HG03571 (cell line): ENCODE results near the gene NME3.
"Not testable (repeated sequence)": the region's sequence is repeated elsewhere in the genome, so short reads cannot be mapped to it uniquely, and the experiment has no call there.

Source experiments
- ATAC-seq: cut with Tn5 transposase; IDR thresholded peaks from one replicate; pipeline ENCODE4 v1.9.1; 2021; ENCODE audit not compliant: unreplicated experiment

Gene NME3

DNA sequence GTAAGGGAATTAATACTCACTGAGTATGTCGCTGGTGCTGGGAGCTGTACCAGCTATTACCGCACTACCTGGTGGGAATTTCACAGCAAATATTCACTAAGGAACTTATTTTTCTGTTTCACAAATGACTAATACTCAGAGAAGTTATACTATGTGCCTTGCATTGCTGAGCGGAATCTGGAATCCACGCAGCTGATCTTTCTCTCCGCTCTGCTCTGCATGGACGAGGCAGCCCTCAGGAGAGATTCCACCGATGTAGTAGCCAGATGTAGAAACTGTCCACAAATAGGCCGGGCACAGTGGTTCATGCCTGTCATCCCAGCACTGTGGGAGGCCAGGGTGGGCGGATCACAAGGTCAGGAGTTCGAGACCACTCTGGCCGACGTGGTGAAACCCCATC, 17.1 kb downstream of the NME3 start:
- no peak for ATAC-seq

DNA sequence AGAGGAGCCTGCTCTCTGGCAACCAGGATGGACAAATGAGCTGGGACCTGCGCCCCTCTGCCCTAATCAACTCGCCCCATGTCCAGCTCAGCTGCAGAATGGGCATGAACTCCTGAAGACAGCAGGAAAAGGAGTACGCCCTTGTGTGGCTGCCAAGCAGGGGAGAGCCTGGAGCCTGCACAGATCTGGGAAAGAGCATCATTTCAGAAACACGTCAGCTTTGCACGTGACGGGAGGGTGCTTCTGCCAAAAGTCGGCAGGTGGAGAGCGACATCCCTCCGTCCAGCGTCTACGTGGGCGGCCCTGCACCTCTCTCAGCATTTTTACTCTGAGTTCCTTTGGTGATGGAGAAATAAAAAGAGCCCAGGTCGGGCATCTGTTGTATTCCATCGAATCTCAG, 18.5 kb downstream of the NME3 start:
- no peak for ATAC-seq

DNA sequence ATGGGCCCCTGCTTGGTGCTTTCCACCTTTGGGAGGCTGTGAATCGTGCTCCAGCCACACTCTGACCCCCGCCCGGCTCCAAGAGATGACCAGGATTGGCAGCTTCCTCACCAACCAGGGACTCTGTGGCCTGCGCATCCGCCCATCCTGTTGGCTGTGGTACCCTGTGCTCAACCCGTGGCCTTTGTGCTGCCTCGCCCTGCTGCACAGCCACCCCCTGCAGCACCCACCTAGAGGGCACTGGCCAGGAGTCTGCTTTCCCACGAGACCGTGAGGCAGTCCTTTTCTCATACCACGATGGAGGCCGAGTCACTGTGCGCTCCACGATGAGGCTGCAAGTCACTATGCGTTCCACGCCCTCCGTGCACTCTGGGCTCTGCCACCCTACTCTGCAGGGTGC, 19.4 kb downstream of the NME3 start:
- no peak for ATAC-seq

DNA sequence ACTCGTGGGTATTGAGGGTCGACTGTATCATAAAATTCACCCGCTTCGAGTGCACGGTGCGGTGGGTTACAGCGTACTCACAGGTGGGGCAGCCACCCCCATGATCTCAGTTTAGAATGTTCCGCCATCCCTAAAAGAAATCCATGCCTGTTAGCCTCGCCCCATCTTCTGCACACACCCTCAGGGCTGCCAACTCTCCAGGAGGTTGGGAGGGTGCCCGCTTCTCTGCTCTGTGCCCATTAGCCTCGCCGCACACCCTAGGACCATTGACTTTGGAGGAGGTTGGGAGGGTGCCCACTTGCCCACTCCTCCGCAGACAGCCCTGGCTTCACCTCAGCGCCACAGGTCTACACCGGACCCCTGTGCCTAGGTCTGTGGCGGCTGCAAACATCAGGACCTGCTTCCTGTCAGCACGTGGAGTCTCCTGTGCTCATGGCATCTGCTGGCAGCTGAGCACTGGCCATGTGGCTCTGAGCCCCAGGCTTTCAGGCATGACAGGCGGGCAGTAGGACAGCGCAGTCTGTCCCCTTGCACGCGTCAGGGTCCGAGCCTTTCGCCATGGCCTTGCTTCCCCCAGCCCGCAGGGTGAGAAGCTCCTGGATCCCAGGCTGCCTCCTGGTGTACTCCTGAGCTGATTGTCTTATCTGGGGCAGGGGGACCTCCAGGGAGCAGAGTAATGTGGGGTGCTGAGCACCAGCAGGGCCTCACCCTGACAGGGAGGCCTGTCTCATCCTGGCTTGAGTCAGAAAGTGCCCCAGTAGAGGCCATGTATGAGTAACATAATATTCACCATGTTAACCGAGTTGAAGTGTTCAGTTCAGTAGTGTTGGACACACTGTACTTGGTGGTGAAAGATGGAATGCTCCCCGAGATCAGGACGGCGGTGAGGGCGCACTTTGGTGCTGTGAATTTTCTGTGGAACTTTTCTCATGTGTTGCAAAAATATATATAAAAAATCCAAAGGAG, 21.9 kb downstream of the NME3 start:
- ATAC-seq, result no peak

DNA sequence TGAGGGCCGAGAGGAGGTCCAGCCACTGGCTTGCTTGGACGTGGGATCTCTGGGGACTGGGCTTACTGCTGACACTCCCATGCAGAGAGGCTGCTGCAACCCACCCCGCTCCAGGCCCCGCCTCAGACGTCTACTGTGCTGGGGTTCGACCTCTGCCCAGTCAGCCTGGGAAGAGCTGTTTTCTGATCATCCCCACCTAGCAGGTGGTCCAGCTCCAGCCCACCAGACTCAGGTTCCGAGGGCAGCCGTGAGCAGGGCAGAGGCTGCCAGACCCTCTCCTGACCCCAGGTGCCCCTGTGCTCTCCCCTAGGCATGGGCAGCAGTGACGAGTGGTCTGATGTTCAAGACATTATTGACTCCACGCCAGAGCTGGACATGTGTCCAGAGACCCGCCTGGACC, 23.4 kb downstream of the NME3 start:
- ATAC-seq, result no peak

DNA sequence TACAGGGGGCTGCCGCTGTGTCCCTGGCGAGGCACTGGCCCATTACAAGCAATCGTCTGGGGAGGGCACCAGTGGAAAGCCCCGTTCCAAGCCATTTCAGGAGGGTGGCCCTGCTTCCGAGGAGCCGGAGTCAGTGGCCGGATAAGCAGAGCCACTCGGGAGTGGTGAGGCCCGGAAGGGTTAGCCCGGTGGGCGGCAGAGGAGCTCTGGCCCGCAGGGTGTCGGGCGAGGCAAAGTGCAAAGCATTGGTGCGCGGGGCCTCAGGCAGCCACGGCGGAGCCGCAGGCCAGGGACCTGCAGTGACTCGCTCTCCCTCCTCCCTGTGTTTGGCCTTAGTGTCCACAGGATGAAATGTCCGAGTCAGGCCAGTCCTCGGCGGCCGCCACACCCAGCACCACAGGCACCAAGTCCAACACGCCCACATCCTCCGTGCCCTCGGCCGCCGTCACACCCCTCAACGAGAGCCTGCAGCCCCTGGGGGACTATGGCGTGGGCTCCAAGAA, 24.6 kb downstream of the NME3 start:
- no peak for ATAC-seq

DNA sequence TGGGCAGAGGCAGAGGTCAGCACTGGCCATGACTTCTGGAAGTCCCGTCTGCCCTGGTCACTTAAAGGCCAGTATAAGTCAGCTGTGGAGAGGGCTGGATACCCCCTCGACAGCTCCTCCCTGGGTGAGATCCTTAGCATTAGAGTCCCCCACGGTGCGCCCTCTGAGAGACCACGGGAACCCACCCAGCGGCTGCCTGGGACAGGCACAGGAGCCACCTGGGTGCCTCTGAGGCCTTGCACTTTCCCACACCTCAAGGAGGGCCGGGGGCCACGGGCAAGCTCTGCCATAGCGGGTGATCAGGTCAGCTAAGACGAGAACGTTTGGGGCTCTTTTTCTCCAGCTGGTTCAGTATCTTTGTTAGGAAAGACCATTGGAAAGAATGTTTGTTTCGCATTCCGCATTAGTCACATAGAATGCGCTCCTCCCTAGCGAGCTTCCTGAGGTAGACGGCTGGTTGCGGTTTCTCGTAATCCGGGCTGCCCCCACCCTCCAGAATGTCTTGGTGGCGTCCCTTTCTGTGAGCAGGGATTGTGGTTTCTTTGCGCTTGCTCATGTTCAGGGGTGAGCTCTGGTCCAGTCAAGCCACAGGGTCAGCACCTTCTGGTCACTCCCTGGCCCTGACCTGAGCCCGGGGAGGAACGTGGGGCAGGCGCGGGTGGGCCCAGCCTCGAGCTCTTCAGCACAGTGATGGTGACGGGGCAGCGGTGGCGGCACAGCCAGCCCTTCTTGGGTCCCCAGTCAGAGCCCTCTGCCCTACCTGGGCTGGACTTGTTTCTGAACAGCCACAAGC, 25.2 kb downstream of the NME3 start:
- ATAC-seq, result no peak

DNA sequence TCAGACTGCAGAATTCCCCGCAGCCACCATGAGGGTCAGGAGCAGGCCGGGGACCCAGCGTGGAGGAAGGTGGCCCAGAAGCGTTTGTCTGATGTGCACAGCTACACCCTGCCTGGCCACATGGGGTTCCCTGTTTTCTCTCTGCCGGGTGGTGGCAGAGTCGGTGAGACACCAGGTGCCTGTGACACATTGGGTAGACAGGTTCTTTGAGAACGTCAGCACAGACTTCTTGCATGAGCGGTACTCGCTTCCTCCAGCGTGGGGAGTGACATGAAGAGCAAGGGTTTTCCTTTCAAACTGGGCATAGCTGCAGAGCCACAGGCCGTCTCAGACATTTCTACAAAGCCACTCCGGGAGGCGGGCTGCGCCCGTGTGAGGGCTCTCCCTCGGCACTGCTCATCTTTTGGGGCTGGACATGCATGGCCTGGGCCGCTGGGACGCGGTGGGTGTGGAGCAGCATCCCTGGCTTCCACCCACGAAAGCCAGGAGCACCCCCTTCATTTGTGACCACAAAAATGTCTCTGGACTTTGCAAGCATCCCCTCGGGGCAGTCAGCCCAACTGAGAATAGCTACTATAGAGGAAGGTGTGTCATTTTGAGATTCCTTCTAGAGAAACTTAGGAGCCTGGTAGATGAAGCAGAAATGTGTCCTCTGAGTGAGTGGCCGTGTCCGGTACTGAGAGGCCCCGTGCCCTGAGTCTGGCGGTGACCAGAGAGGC, 26.0 kb downstream of the NME3 start:
- ATAC-seq, result no peak

DNA sequence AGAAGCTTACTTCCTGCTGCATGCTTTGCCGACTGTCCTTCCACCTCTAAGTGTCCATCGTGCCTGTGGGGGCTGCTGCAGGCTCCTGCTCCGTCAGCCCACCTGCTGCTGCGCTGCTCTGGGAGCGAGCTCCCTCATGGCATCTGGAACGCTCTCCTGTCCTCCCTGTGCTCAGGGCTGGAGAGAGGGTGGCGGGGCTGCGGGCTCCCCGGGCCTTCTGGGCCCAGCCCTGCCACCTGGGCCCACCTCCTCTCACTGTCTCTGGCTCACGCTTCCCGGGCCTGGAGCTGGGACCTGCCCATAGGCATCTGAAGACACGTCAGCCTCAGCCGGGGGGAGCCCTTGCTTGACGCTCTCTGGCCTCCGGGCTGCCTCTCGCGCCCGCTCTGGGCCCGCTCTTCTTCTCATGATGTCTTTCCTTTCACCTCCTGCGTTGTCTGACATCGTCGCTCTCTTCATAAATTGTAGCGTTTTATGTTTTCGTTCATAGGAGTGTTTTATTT, 27.0 kb downstream of the NME3 start:
- no peak for ATAC-seq

DNA sequence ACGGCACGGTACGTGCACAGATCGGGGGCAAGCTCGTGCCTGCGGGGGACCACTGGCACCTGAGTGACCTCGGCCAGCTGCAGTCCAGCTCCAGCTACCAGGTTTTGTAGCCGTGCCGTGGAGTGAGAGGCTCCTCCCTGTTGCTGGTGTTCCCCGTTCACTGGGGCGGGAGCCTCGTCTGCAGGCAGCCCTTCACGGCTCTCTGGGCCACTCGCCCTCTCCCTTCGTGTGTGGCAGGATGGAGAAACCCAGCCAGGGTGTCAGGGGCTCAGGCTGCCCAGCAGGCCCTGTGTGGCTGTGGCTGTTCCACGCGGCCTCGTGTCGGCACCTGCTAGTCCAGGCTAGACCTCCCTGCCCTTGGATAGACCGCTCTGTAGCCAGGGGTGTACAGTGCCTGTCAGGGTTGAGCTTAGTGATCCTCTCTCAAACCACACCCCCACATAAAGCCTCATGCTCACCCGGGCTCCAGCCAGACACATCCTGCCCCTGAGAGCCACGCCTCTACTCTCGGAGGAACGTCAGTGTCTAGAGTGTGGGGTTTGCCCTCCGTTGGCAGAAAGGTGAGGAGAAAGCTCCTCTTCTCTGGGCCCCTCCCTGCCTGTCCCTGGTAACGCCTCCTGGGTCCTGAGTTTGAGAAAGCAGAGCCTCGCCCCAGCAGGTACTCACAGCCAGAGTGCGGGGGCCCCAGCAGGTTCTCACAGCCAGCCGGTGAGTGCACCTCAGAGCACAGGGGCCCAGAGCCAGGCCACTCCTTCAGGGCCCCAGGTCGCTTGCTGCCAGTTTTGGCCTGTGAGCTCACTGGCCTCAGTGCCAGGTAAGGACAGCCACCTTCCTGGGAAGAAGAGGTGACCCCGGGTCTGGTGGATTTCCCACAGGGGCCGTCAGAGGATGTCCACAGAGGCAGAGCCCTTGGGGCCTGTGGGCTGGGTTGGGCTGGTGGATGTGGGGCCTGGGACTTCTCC, 27.7 kb downstream of the NME3 start:
- ATAC-seq, result no peak

DNA sequence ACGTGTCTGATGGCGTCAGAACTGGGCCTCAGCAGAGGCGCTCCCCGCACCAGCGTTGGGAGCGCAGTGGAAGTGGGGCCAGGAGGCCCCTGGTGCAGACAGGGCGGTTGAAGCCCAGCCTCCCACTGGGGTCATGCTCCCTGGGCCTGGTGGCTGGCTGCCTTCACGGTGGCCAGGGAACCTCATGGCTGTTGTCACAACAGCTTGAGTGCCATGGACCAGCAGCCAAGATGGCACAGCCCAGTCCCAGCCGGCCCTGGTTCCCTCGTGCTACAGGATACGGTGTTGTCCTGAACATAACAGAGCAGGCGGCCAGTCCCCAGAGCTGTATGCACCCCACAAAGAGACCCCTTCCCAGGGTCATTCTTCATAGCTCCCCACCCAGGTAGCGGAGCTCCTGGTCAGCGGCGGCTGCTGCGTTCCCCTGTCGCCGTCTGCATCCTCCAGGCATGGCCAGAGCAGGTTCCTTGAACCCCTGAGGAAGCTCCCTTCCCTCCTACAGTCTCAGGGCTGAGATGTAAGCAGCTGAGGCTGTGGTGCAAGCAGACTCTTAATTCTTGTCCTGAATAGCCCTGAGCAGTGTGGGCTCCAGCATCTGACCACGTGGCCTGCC, 29.7 kb downstream of the NME3 start:
- no peak for ATAC-seq

DNA sequence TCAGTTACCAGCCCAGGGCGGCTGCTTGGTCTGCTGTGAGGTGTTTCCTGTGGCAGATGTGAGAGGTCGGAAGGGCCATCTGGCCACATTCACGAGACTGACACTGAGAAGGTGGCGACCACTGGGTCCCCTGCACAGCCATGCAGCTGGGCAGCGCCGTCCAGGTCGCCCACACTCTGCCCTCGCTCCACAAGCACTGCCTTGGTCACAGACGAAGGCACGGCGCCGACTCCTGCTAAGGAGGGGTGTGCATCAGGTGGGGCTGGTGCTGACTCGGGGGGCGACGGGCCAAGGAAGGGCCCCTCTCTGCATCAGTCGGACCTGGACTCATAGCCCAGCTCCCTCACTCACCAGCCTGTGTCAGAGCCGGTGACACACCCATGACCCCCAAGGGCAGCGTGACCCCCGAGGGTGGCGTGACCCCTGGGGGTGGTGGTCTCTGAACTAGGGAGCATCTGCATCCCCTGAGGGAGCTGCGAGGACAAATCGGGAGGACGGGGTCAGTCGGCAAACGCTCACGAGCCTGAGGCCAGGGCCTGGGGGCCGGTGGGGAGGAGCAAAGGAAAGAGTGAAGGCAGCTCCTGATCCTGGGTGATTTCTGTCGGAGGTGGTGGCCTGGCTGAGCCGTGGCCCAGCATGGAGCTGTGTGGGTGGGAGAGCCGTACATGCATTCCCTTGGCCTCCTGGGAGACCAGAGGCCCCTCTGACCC, 30.4 kb downstream of the NME3 start:
- no peak for ATAC-seq

DNA sequence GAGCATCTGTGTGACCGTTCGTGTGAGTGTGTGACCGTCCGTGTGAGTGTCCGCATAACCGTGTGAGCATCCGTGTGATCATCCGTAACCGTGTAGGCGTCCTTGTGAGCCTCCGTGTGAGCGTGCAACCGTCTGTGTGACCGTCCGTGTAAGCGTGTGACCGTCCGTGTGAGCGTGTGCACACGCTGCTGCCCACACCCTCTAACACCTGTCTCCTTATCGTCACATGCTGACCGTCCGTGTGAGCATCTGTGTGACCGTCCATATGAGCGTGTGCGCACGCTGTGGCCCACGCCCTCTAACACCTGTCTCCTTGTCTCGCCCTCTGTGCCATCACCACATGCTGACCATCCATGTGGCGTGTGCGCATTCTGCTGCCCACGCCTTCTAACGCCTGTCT, 31.1 kb downstream of the NME3 start:
- no peak for ATAC-seq

DNA sequence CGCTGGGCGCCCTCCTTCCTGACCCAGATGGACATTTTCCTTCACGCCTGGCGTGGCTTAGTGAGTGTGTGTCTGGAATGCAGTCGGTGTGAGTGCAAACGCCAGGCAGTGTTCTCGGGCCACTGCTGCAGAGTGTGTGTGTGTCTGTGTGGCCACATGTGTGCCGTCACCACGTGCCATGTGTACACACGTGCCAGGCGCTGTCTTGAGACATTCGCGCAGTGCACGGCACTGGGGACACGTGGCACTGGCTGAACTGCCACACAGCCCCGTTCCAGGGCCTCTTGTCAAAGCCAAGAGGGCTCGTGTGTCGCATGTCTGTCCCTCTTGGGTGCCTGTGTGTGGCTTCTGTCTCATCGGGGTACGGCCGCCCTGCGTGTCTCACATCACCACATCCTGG, 36.5 kb downstream of the NME3 start:
- no peak for ATAC-seq

DNA sequence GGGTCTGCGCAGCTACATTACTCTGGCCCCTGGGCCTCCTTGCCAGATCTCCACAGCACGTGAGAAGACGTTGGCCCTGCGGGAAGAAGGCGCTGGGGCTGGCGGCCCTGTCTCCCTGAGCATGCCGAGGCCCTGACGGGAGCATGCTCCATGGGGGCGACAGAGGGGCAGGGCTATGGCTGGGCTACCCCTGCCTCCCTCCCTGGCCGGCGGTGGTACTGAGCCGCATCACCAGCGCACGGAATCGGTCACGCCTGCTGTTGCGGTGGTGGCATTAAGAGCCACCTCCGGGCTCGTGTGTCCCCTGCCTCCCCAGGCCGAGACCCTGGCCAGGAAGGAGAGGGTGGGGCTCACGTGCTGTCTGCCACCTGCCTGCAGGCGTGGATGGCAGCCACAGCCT, 37.2 kb downstream of the NME3 start:
- ATAC-seq, result no peak

DNA sequence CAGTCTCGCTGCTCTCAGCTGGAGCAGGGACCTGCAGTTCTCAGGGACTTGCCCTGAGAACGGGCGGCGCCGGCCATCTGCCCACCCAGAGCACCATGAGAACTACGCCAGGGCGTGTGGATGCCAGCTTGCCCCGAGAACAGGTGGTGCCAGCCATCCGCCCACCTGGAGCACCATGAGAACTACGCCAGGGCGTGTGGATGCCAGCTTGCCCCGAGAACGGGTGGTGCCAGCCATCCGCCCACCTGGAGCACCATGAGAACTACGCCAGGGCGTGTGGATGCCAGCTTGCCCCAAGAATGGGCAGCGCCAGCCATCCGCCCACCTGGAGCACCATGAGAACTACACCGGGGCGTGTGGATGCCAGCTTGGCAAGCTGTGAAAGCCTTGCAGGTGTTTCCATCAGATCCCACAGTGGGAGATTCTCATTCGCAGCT, 38.8 kb downstream of the NME3 start:
- not testable (repeated sequence) for ATAC-seq

DNA sequence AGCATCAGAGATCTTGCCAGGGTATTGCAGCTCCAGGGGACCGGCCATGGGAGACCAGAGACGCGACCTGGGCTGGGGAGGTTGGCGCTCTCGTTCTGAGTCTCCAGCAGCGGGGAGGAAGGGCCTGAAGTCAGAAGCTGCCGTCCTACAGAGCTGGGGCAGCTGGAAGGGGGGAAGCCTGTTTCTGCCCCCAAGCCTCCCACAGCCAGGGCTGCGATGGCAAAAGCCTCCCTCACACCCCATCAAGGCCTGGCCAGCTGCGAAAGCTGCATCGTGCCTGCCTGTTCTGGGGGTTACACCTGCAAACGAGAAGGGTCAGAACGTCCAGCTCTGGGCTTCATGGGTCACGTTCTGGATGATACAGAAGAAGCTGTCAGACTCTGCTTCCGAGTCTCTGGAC, 39.3 kb downstream of the NME3 start:
- no peak for ATAC-seq

DNA sequence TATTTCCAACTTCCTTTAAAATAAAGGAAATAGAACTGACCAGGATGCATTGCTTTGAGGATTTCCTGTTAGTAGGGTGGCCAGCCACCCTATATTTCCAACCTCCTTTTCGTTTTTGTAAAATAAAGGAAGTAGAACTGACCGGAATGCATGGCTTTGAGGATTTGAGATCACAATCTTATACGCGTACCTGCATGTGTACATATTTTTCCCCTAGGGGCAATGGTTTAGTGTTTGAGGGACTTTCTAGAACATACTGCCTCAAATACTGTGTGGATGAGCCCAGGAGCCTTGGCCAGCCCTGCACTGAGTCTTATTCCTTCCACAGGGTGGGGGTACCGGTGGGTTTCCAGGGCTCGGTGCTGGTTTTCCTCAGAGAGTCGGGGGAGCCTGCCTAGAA, 39.7 kb downstream of the NME3 start:
- ATAC-seq, result no peak

DNA sequence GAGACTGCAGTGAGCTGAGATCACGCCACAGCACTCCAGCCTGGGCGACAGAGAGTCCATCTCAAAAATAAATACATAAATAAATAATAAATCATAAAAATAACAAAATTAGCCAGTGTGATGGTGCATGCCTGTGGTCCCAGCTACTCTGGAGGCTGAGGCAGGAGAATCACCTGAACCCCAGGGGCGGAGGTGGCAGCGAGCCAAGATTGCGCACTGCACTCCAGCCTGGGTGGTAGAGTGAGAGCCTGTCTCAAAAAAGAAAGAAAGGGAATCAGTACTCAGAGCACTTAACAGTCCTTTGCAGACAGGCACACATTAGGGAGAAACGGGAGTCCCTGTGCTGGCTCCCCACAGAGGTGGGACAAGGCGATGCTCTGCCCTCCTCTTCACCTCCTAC, 40.3 kb downstream of the NME3 start:
- no peak for ATAC-seq
